LHCN-M2 (cell line): ENCODE data around the gene ZNF544. TPM values are rescaled to one million over a fixed set of nuclear protein-coding genes. Genes with fewer than 3 reads are reported as not detected.
"Not testable (repeated sequence)": the region's sequence is repeated elsewhere in the genome, so short reads cannot be mapped to it uniquely, and the experiment has no call there.

Experiments
- DNase-seq: peaks from one replicate; pipeline ENCODE4 v3.0.0-alpha.2; 2012; ENCODE audit warnings: low read depth
- total RNA-seq: library from RNA; depleted of rRNA; stranded (reverse); fragments of >200 nt; gene quantifications from 2 replicates; pipeline ENCODE4 v1.2.3, GENCODE V29; 2014; rRNA removed

The ZNF544 gene
- total RNA-seq, 1 experiment from 2014 or later, result 43.8 TPM

- peak; percentile 94 for DNase-seq
Observed at GRCh38 chr19:58305065-58305931, 76.6 kb downstream of the ZNF544 start, which contains the start of gene ERVK3-1. Gene ERVK3-1 (plus strand): TSS chr19:58305377. CDS start chr19:58312169, 6,792 bp downstream.

DNA sequence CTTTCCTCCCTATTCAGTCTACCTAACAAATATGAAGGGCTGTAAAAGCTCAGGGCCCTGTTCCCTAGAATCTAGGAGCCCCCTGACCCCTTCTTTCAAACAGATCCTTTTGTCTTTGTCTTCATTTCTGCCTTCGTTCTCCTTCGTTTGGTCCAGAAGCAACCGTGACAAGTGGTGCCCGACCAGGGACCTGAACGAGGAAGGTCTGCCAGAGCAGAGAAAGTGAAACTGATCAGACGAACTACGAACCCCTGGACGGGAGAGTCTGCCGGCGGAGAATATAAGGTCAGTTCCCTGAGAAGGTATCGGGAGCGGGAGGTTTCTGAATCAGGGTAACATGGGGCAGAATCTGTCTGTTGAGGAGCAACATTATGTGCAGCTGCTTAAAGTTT, 77.2 kb downstream of the ZNF544 start:
- no peak for DNase-seq

DNA sequence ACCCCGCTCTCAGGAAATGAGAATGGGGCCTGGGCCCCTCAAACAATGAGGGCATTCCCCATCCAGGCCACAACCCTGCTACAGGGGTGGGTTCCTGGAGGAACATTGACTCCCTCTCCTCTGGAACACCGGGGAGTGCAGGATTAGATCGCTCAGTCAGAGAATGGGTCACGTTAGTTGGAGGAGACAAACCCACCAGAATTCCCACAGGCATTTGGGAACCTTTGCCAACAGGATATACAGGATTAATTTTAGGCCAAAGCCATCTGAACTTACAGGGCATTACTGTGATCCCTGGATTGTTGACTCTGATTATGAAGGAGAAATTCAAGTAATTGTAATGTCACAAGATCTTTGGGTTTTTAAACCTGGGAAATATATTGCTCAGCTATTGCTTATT, 79.0 kb downstream of the ZNF544 start:
- no peak for DNase-seq

DNA sequence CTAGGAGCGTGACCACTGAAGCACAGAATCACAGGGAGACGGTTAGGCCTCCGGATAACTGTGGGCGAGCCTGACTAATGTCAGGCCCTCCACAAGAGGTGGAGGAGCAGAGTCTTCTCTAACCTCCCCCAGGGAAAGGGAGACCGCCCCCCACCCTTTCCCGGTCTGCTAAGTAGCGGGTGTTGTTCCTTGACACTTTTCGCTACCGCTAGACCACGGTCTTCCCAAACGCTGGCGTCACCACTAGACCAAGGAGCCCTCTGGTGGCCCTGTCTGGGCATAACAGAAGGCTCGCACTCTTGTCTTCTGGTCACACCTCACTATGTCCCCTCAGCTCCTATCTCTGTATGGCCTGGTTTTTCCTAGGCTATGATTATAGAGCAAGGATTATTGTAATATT, 82.0 kb downstream of the ZNF544 start:
- not testable (repeated sequence) for DNase-seq

DNA sequence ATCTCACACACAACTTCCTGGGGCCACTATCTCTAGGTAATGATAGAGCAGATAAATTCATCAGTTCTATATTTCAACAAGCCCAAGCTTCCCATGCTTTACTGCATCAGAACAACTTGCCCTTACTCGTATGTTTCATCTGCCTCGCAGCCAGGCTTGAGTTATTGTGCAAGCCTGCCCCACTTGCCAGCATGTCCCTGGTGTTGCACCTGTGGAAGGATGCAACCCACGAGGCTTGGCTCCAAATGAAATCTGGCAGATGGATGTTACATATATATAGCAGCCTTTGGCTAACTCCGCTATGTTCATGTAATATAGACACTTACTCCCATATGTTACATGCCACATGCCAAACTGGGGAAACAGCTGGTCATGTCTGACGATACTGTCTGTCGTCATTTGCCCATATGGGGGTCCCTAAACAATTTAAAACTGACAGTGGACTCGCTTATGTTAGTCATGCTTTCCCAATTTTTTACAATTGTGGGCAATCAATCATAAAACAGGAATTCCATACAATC, 82.7 kb downstream of the ZNF544 start:
- no peak for DNase-seq

Other genes with a start within 250 kb of the ZNF544 start
- gene ZNF606, start 226.1 kb upstream of the ZNF544 start, total RNA-seq, result 13.9 and 15.6 TPM in 2 replicates
- not detected in 2 replicates for gene ZSCAN1, start 194.9 kb upstream of the ZNF544 start, total RNA-seq
- gene ZNF135, start 169.6 kb upstream of the ZNF544 start, total RNA-seq, result 0.83 and 1.4 TPM in 2 replicates
- gene ZSCAN18, start 130.7 kb upstream of the ZNF544 start, total RNA-seq, result 57.6 and 59.5 TPM in 2 replicates
- 10.5 and 11.8 TPM in 2 replicates for gene ZNF329, start 78.1 kb upstream of the ZNF544 start, total RNA-seq
- 12.2 and 12.7 TPM in 2 replicates for gene ZNF274, start 45.9 kb upstream of the ZNF544 start, total RNA-seq
- gene ZNF8, start 50.0 kb downstream of the ZNF544 start, total RNA-seq, result 4.5 and 6.2 TPM in 2 replicates
- 52.8 and 59.9 TPM in 2 replicates for gene ERVK3-1, start 76.5 kb downstream of the ZNF544 start, total RNA-seq
- 2.6 and 3.5 TPM in 2 replicates for gene ZSCAN22, start 98.1 kb downstream of the ZNF544 start, total RNA-seq
- gene A1BG, start 124.6 kb downstream of the ZNF544 start, total RNA-seq, result 27.7 and 62.6 TPM in 2 replicates
- 1.1 TPM in 2 replicates for gene ZNF497, start 133.8 kb downstream of the ZNF544 start, total RNA-seq
- gene ZNF837, start 152.1 kb downstream of the ZNF544 start, total RNA-seq, result 4.6 and 6.0 TPM in 2 replicates
- gene RPS5, start 158.4 kb downstream of the ZNF544 start, total RNA-seq, result 1,719 and 2,296 TPM in 2 replicates
- 0.29 TPM in 1 of 2 replicates, not detected in the other for gene RNF225, start 166.7 kb downstream of the ZNF544 start, total RNA-seq
- 16.5 and 18.8 TPM in 2 replicates for gene ZNF584, start 179.7 kb downstream of the ZNF544 start, total RNA-seq
- gene ZNF132, start 211.2 kb downstream of the ZNF544 start, total RNA-seq, result 5.3 and 5.7 TPM in 2 replicates
- 7.8 and 8.6 TPM in 2 replicates for gene ZNF324B, start 222.7 kb downstream of the ZNF544 start, total RNA-seq
- gene ZNF324, start 238.2 kb downstream of the ZNF544 start, total RNA-seq, result 14.9 and 15.5 TPM in 2 replicates
- gene ZNF446, start 247.4 kb downstream of the ZNF544 start, total RNA-seq, result 17.1 and 19.6 TPM in 2 replicates